Prostate gland (tissue), 2 donors: Measurements from ENCODE around the gene TTLL10. TPM values are rescaled to one million over a fixed set of nuclear protein-coding genes. Genes with fewer than 3 reads are reported as not detected.

Source experiments
- DNase-seq: peaks from one replicate; pipeline ENCODE4 v3.0.0-alpha.2; 2019; ENCODE audit warnings: low spot score
- H3K27ac ChIP-seq, 2 donors: fragments of 200-600 bp; sonication (generic); 2 replicates each; pipeline ENCODE4 v1.5.1; 2017 to 2019
- H3K27me3 ChIP-seq: fragments of 200-600 bp; sonication (generic); replicated peaks from 2 replicates; pipeline ENCODE4 v1.5.1; 2019; ENCODE audit not compliant: insufficient read depth
- H3K36me3 ChIP-seq, 2 donors: fragments of 200-600 bp; sonication (generic); 1 replicate in 1 of 2; 2 replicates in 1 of 2; pipeline versions ENCODE4 v1.5.1 to v1.8.1; 2017 to 2019
- H3K4me1 ChIP-seq: fragments of 200-600 bp; sonication (generic); replicated peaks from 2 replicates; pipeline ENCODE4 v1.5.1; 2019
- H3K4me3 ChIP-seq, 2 donors: fragments of 200-600 bp; sonication (generic); 2 replicates each; pipeline ENCODE4 v1.5.1; 2017 to 2019
- H3K9me3 ChIP-seq: fragments of 200-600 bp; sonication (generic); 2 replicates; pipeline ENCODE4 v1.5.1; 2017
- POLR2A ChIP-seq: fragments of 450-650 bp; IDR thresholded peaks from one replicate; pipeline ENCODE4 v1.6.1; 2016; ENCODE audit warnings: antibody characterized with exemption, mild to moderate bottlenecking
- POLR2AphosphoS5 ChIP-seq: sonication (generic); formaldehyde crosslinking; IDR thresholded peaks from one replicate; pipeline ENCODE4 v1.6.1; 2017; ENCODE audit warnings: antibody characterized with exemption
- WGBS: methylation state at CpG from one replicate; pipeline ENCODE4 v1.1.5; 2018; 5-methylcytosine and 5-hydroxymethylcytosine counted together
- intact Hi-C: fragments of 100-400 bp; cut with DNase I; formaldehyde crosslinking; loops from one replicate; pipeline ENCODE4 v1.14.2; 2022
- total RNA-seq, 2 donors: library from RNA; depleted of rRNA; stranded (reverse); fragments of >200 nt; gene quantifications; one replicate each; pipeline ENCODE4 v1.1.0, GENCODE V29; 2016
- TF ChIP-seq, protein P1 (sequence below), 4 experiments: fragments of 200-600 bp in 2 of 4; fragments of 450-650 bp in 2 of 4; sonication (generic) in 2 of 4; IDR thresholded peaks; 1 replicate in 3 of 4; 2 replicates in 1 of 4; pipeline ENCODE4 v1.5.1; 2016 to 2019; ENCODE audit warnings: antibody characterized with exemption in 4 of 4, mild to moderate bottlenecking in 2 of 4, moderate library complexity in 2 of 4

Gene TTLL10
- total RNA-seq, 2 donors from 2014 or later = 0.77 to 7.3 TPM

DNA sequence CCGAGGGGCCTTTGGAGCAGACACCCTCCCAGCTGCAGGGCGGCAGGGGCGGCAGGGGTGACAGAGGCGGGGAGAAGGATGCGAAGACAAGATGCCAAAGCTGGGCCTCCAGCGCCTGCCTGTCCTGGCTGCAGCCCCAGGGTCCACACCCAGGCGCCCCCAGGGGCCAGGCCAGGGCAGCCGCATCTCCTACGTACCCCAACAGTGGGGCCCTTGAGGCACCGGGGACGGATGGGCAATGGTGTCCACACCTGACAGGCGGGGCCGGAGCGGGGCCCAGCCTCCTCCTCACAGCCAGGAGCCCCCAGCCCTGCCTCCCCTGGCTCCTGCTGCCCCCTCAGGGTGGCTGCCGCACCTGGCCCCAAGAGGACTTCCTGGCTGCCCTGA lies 65.5 kb downstream of the TTLL10 start:
- no peaks in the 10 kb centered on the region for H3K9me3 ChIP-seq
- WGBS = 66% methylated on average over 6 of the region's 15 CpGs
- H3K4me3 ChIP-seq = no peak overlapping the region
- no peak for DNase-seq
- no peaks in the 10 kb centered on the region for H3K27me3 ChIP-seq
- intact Hi-C loops = no loop called here
- no peak overlapping the region for H3K27ac ChIP-seq
- H3K4me1 ChIP-seq = no peaks in the 10 kb centered on the region
- no peaks in the 10 kb centered on the region for H3K36me3 ChIP-seq
- TF ChIP-seq POLR2AphosphoS5 (no peak), POLR2A (no peak)
- TF ChIP-seq, protein P1, sequence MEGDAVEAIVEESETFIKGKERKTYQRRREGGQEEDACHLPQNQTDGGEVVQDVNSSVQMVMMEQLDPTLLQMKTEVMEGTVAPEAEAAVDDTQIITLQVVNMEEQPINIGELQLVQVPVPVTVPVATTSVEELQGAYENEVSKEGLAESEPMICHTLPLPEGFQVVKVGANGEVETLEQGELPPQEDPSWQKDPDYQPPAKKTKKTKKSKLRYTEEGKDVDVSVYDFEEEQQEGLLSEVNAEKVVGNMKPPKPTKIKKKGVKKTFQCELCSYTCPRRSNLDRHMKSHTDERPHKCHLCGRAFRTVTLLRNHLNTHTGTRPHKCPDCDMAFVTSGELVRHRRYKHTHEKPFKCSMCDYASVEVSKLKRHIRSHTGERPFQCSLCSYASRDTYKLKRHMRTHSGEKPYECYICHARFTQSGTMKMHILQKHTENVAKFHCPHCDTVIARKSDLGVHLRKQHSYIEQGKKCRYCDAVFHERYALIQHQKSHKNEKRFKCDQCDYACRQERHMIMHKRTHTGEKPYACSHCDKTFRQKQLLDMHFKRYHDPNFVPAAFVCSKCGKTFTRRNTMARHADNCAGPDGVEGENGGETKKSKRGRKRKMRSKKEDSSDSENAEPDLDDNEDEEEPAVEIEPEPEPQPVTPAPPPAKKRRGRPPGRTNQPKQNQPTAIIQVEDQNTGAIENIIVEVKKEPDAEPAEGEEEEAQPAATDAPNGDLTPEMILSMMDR (IDR thresholded peaks at IDR 0.05) = no peak

DNA sequence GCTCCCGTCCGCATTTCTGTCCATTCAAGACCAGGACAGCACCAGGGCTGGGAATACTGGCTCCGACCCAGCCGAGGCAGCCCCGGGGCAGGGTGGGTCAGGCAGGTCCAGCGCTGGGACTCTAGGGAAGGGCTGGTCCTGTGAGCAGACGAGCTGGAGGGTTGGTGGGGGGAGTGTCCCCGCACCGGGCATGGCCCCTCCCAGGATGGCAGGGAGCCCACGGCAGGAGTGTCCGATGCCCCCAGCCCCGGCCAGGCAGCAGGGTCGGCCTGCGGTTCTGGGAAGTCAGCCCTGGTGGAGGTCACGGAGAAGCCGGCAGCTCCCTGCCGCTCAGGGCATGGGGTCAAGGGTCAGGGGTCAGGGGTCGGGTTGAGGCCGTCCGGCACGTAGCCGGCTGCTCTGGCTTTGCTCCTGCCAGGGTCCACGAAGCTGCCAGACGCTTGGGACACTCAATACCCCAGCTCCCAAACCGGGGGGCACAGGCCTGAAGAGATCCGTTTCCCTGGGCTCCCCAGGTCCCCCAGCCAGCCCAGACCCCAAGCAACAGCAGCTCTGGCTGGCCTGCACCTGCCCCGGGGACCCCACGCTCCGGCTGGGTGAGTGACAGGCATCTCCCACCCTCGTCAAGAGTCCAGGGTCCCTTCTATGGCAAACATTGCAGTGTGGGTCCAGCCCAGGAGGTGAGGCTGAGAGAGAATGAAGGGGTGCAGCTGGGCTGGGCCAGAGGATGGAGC lies 66.1 kb downstream of the TTLL10 start:
- Histone ChIP-seq H3K4me1 (no peaks in the 10 kb centered on the region), H3K36me3 (no peaks in the 10 kb centered on the region), H3K27me3 (no peaks in the 10 kb centered on the region), H3K9me3 (no peaks in the 10 kb centered on the region), H3K27ac (no peak overlapping the region), H3K4me3 (no peak overlapping the region)
- intact Hi-C loops = no loop called here
- TF ChIP-seq POLR2A (no peak), POLR2AphosphoS5 (no peak)
- TF ChIP-seq, protein P1 (IDR thresholded peaks at IDR 0.05) = no peak
- DNase-seq = no peak
- WGBS = 47% methylated on average over 25 of the region's 30 CpGs

DNA sequence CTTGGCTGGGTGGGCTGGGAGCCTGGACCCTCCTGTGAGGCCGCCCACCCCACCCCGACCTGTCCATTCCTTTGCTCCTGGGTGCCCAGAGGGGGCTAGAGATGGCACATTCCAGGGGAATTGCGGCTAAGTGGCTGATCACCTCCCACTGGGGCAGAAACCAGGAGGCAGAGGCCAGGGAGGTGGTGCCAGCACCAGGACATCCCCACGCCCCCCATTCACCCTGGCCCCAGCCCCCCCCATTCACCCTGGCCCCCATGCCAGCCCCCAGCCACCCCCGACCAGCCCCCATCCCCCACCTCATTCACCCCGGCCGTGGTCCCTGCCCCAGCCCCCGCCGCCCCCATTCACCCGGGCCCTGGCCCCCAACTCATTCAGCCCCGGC lies 66.7 kb downstream of the TTLL10 start:
- intact Hi-C loops = no loop called here
- Histone ChIP-seq H3K27ac (no peak overlapping the region), H3K9me3 (no peaks in the 10 kb centered on the region), H3K4me3 (no peak overlapping the region), H3K36me3 (no peaks in the 10 kb centered on the region), H3K4me1 (no peaks in the 10 kb centered on the region), H3K27me3 (no peaks in the 10 kb centered on the region)
- 73% methylated on average over 2 of the region's 11 CpGs for WGBS
- no peak for TF ChIP-seq POLR2A
- TF ChIP-seq POLR2AphosphoS5 = no peak
- TF ChIP-seq, protein P1 (IDR thresholded peaks at IDR 0.05) = no peak
- no peak for DNase-seq

DNA sequence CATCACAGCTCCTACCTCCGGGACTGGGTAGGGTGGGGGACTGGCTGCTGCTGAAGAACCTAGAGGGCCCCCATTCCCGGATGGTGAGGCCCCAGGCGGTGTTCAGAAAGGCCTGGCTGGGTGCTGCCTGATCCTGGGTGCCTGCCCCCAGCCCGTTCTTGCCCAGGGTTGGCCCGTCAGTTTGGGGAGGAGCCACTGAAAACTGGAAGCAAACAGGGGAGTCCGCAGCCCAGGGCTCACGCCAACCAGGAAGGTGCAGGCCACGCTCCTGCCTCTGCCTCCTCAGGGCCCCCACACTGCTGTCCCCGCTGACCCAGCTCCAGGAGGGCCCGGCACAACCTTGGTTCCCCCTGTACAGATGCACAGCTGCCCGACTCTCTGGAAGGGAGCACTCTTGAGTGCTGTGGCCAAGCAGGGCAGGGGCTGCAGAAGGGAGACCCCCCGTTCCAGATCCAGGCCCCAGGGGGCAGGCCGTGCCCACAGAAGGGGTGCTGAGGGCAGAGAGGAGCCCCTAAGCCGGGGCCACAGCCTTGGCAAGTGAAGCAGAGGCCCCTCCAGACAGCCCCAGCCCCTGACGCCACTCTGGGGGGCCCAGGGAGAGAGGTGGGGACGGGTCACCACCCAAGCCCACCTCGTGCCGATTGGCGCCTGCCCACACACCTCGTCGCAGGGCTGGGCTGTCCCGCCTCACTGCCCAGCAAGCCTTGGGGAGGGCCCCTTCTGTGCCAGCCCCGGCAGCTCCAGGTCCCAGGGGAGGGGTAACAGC lies 67.3 kb downstream of the TTLL10 start:
- TF ChIP-seq POLR2AphosphoS5 = no peak
- TF ChIP-seq, protein P1 (IDR thresholded peaks at IDR 0.05) = no peak
- TF ChIP-seq POLR2A = no peak
- no peaks in the 10 kb centered on the region for H3K27me3 ChIP-seq
- H3K27ac ChIP-seq = no peak overlapping the region
- WGBS = 64% methylated on average over 17 of the region's 23 CpGs
- no peaks in the 10 kb centered on the region for H3K36me3 ChIP-seq
- H3K9me3 ChIP-seq = no peaks in the 10 kb centered on the region
- intact Hi-C loops = no loop called here
- no peak overlapping the region for H3K4me3 ChIP-seq
- no peak for DNase-seq
- no peaks in the 10 kb centered on the region for H3K4me1 ChIP-seq
